SHP77 (cell line): ENCODE results near the gene MMP15.
"Not testable (repeated sequence)": the region's sequence is repeated elsewhere in the genome, so short reads cannot be mapped to it uniquely, and the experiment has no call there.

Experiments used
- DNase-seq, 2 experiments: peaks; one replicate each; lab custom pipeline; 2025; lab: John Stamatoyannopoulos, UW

The MMP15 gene

GRCh38 chr16:57996406-57997175, 29.0 kb upstream of the MMP15 start:
- DNase-seq: no peak

GRCh38 chr16:57997176-57997527, 28.4 kb upstream of the MMP15 start:
- DNase-seq: no peak

DNA sequence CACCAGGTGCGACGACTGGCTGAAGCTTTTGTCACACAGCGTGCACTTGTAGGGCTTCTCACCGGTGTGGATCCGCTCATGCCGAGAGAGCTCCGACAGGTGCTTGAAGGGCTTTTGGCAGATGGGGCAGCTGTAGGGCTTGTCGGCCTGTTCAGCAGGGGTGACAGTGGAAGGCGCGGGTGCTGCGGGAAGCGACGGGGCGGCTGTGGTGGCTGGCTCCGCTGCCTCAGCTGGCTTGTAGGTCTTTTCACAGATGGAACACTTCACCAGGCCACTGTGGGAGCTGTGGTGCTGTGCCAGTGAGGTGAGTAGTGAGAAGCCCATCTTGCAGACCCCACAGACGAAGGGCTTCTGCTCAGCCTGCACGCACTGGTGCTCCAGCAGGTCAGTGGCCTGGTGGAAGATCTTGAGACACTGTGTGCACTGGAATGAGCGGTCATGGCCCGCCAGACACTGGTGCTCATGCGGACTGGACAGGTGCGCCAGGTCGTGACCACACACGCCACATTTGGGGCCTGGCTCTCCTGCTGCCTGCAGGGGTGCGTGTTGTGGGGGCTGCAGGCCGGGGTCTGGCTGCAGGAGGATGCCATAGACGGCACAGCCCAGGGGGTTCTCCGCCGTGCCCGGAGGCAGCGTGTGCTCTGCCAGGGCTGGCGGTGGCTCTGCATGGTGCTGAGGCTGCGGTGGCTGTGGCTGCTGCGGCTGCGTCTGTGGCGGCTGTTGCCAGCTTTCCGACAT, 27.9 kb upstream of the MMP15 start:
- no peak for DNase-seq

DNA sequence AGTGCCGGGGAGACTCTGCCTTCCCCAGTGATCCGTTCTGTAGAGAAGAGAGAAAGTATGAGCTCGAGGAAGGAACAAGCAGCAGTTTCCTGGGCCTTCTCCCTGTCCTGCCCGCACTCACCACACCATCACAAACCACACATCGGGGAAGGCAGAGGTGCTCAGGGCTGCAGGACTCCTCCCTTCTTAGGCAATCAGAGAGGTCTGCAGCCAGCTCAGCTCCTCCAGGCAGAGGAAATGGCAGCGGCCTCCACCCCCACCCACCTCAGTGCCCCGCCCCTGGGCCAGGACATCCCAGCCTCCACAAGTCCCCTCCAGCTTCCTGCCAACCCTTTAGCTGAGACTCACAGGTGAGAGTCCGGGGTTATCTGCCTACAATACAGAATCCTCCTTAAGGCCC, 27.1 kb upstream of the MMP15 start:
- no peak for DNase-seq

DNA sequence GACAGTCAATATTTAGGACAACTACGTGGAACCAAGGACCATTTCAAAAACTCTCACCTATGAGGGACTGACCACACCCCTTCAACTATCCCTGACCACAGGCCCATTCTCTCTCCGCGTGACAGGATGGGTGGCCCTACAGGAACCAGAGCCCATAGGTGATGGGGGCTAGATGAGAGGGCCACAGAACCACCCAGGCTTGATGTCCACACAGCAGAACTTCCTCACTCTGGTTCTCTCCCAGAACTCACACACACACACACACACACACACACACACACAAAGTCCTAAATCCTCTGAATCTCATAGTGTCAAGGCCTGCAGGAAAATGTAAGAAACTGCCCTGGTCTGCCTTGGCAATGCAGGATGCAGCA, 26.6 kb upstream of the MMP15 start:
- no peak for DNase-seq

DNA sequence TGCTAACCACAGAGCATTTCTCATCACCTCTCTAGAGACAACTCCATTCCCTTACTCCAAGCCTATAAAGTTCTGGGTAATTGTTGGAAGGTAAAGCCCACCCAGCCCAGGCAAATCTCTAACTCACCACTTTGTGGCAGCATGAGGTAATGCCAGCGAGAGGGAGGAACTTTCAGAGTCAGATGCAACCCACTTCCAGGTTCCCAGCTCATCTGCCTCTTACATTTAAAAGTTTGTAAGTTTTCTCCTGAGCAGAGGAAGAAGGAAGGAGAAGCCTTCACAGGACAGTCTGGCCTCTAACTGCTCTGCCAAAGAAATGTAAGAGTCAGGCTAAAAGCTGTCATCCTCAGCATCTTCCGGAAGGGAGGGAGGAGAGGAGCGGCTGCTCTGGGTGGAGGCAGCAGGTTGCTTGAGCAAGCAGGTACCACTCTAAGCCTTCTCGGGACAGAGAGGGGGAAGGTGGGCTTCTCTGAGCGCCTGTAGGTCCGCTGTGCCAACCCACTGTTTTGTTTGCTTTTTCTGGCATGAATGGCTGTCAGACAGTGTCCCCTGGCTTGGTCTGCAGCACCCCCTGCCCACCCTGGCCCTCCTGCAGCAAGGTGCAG, 26.1 kb upstream of the MMP15 start:
- peak in 1 of 2 experiments; percentile 7 for DNase-seq

GRCh38 chr16:57999971-58000705, 25.4 kb upstream of the MMP15 start, which contains the start of gene ZNF319:
ZNF319 (minus strand) TSS chr16:58000672; CDS start chr16:57998265, 2,407 bp downstream.
- DNase-seq: no peak

GRCh38 chr16:58000706-58001676, 24.6 kb upstream of the MMP15 start, which contains the start of gene USB1:
USB1 (plus strand) TSS chr16:58001407; CDS start chr16:58001484, 77 bp downstream.
- DNase-seq: peak; percentile 65

DNA sequence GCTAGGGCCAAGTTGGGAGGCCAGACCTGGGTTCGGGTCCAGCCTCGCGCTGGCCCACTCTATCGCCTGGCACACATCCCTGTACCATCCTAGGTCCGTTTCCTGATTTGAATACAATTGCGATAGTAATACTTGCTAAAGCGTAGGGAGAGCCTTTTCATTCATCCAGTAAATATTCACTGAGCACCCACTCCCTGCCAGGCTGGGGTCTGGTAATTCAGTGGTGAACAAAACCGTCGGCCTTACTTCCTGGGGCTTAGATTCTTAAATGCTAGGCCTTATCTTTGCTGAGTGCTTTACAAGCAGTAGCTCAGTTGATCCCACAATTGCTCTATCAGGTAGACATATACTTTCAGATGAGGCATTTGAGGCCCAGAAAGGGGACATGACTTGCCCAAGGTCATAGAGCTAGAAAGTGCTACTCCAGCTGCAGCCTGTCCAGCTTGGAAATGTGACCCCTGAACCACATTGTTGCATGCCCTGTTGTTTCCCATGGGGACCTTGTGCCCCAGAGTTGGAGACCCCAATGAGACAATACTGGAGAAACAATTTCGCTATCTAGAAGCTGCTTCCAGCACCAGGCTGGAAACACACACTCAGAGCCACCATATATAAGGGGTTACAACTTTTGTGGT, 23.7 kb upstream of the MMP15 start:
- no peak for DNase-seq

DNA sequence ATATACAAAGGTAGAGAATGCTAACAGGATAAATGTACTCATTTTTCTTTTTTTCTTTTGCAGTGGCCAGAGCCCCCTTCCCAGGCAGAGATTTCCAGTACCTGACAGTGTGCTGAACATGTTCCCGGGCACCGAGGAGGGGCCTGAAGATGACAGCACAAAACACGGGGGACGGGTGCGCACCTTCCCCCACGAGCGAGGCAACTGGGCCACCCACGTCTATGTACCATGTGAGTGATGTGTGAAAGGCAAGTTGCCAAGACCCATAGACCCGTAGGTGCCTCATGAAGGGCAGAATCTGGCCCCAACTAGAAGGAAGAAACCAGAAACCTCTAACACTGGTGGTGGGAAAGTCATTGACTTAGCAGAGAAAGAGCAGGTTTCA, 23.1 kb upstream of the MMP15 start:
- DNase-seq: no peak

DNA sequence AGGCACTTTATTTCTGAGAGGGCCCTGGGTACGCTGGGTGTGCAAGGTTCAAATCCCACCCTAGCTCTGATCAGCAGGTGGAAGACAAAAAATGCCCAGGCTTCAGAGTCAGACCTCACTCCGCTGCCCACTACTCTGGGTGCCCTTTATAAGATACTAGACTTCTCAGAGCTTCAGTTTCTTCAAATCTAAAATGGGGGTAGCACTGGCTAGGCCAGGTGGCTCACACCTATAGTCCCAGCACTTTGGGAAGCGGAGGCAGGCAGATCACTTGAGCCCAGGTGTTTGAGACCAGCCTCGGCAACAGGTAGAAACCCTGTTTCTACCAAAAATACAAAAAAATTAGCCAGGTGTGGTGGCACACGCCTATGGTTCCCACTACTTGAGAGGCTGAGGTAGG, 22.6 kb upstream of the MMP15 start:
- DNase-seq: no peak

GRCh38 chr16:58004736-58005135, 20.8 kb upstream of the MMP15 start:
- not testable (repeated sequence) for DNase-seq

GRCh38 chr16:58009856-58010416, 15.6 kb upstream of the MMP15 start:
- DNase-seq: no peak

GRCh38 chr16:58010886-58011285, 14.7 kb upstream of the MMP15 start:
- DNase-seq: no peak

- no peak for DNase-seq
These were observed 13.9 kb upstream of the MMP15 start for GRCh38 chr16:58011652-58012051.

GRCh38 chr16:58012481-58012880, 13.1 kb upstream of the MMP15 start:
- no peak for DNase-seq

GRCh38 chr16:58013201-58013956, 12.2 kb upstream of the MMP15 start:
- no peak for DNase-seq

GRCh38 chr16:58016840-58017446, 8.6 kb upstream of the MMP15 start:
- DNase-seq: no peak

GRCh38 chr16:58018803-58019202, 6.8 kb upstream of the MMP15 start:
- no peak for DNase-seq
